Measurements from ENCODE around the gene VPS9D1. TPM values are rescaled to one million over a fixed set of nuclear protein-coding genes. Genes with fewer than 3 reads are reported as not detected.
"Not testable (repeated sequence)": the region's sequence is repeated elsewhere in the genome, so short reads cannot be mapped to it uniquely, and the experiment has no call there.

VPS9D1 gene
- total RNA-seq, 4 donors from 2014 or later: 5.8 to 9.8 (median 7.0) TPM

DNA sequence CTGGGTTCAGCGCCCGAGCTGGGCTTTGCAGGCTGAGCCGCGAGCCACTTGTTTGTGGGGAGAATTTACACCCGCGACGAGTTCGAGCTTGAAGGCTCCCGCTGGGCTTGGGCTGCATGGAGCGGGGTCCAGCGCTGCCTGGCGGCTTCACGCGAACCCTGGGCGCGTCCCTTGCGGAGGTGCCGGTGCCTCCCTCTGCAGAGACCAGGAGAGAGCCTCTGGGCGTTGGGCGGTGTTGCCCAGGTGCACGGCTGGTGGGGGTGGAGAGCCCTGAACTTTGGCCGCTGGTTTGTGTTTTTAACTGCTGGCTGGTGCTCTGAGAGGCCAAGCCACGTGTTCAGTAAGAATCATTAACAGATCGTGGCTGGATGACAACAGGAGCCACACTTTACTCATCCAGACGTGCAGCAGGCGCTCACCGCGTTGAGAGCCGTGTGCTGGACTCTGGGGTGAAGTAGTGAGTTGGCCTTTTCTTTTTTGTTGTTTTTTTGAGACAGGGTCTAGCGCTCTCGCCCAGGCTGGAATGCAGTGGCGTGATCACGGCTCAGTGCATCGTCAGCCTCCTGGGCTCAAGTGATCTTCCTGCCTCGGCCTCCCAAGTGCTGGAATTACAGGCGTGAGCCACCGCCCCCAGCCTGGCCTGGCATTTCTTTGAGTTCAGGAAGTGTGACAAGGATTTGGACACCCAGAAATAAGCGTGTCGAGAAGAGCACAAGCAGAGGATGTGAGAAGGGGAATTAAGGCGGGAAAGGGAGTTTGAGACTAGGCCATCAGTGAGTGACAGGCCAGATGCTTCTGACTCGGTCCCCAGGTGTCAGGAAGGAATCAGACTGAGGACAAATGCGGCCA, 33.4 kb downstream of the VPS9D1 start:
- peak overlapping the region; percentile 71 for H3K4me3 ChIP-seq (ENCODE audit: low read depth, poor library complexity, severe bottlenecking)
- 7 to 17% methylated on average over 28 to 38 of the region's 42 CpGs for WGBS, 2 donors
- DNase-seq (ENCODE audit: low spot score in 2 of 2): no peak
- intact Hi-C loops (cut with DNase I; ENCODE audit: low total_unique reads): no loop called here
- TF ChIP-seq, protein P1, sequence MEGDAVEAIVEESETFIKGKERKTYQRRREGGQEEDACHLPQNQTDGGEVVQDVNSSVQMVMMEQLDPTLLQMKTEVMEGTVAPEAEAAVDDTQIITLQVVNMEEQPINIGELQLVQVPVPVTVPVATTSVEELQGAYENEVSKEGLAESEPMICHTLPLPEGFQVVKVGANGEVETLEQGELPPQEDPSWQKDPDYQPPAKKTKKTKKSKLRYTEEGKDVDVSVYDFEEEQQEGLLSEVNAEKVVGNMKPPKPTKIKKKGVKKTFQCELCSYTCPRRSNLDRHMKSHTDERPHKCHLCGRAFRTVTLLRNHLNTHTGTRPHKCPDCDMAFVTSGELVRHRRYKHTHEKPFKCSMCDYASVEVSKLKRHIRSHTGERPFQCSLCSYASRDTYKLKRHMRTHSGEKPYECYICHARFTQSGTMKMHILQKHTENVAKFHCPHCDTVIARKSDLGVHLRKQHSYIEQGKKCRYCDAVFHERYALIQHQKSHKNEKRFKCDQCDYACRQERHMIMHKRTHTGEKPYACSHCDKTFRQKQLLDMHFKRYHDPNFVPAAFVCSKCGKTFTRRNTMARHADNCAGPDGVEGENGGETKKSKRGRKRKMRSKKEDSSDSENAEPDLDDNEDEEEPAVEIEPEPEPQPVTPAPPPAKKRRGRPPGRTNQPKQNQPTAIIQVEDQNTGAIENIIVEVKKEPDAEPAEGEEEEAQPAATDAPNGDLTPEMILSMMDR (IDR thresholded peaks at IDR 0.05): no peak
- no peak for TF ChIP-seq POLR2A (IDR thresholded peaks at IDR 0.05)

DNA sequence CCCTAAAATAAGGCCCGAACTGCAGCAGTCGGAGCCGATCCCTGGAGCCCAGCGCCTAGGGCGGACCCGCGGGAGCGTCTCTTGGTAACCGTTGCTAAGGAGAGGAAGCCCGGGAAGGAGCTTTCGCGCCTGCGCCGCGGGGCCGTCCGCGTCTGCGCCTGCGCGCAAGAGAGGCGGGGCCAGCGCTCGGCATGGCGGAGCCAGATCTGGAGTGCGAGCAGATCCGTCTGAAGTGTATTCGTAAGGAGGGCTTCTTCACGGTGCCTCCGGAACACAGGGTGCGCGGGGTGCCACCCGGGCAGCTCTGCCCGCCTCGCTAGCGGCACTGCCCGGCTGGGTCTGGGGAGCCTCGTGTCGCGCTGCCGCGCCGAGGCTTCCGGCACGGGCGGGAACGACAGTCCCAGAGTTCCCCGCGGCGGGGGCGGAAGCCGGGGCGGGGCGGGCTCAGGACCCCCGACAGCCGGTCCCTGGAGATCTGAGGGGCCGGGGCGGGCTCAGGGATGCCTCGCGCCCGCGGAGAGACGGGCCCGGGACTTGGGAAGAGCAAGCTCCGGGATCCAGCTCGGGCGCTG, 34.1 kb downstream of the VPS9D1 start, which contains the start of gene CDK10:
CDK10 (plus strand) TSS at position 170 of the 572 bp plus-strand sequence; CDS start at position 192, 22 bp downstream.
- TF ChIP-seq, protein P1 (IDR thresholded peaks at IDR 0.05): no peak
- TF ChIP-seq POLR2A (IDR thresholded peaks at IDR 0.05): no peak
- peak within 1 kb of the TSS; percentile 71 for H3K4me3 ChIP-seq (ENCODE audit: low read depth, poor library complexity, severe bottlenecking)
- intact Hi-C loops (cut with DNase I; ENCODE audit: low total_unique reads): no loop called here
- WGBS, 2 donors: 0 to 2% methylated on average over 18 to 47 of the region's 67 CpGs
- DNase-seq (ENCODE audit: low spot score in 2 of 2): peak; percentile 86 to 96

DNA sequence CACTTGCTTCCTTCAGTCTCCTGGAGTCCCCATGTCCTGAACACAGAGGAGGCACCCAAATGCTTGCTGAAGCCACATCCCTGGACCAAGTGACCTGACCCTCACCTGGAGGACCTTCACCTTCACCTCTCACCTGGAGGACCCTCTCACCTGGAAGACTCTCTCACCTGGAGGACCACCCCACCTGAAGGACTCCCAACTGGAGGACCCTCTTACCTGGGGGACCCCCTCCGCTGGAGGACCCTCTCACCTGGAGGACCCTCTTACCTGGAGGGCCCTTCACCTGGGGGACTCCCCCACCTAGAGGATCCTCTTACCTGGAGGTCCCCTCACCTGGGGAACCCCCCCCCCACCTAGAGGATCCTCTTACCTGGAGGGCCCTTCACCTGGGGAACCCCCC, 34.8 kb downstream of the VPS9D1 start:
- no peak overlapping the region for H3K4me3 ChIP-seq (ENCODE audit: low read depth, poor library complexity, severe bottlenecking)
- TF ChIP-seq, protein P1 (IDR thresholded peaks at IDR 0.05): no peak
- no peak for TF ChIP-seq POLR2A (IDR thresholded peaks at IDR 0.05)
- DNase-seq (ENCODE audit: low spot score in 2 of 2): no peak
- intact Hi-C loops (cut with DNase I; ENCODE audit: low total_unique reads): no loop called here
- 79 to 94% methylated on average over 1 of the region's 1 CpG for WGBS, 2 donors

DNA sequence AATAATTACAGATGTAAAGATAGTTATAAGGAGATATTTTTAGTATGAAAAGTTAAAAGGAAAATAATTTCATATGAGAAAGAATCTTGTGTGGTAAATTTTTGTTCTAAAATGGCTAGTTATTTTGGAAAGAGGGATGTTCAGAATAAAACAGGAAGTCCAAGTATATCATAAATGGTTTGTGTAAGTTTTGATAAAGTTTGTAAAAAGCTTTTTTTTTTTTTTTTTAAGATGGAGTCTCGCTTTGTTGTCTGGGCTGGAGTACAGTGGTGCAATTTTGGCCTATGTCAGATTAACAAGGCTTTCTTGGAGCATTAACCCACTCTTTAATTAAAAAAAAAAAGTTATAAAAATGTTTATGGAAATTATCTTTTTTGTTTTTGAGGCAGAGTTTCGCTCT, 42.4 kb downstream of the VPS9D1 start:
- no peak overlapping the region for H3K4me3 ChIP-seq (ENCODE audit: low read depth, poor library complexity, severe bottlenecking)
- TF ChIP-seq, protein P1 (IDR thresholded peaks at IDR 0.05): no peak
- no peak for TF ChIP-seq POLR2A (IDR thresholded peaks at IDR 0.05)
- intact Hi-C loops (cut with DNase I; ENCODE audit: low total_unique reads): no loop called here
- no peak for DNase-seq (ENCODE audit: low spot score in 2 of 2)
- 96 to 99% methylated on average over 2 of the region's 2 CpGs for WGBS, 2 donors

DNA sequence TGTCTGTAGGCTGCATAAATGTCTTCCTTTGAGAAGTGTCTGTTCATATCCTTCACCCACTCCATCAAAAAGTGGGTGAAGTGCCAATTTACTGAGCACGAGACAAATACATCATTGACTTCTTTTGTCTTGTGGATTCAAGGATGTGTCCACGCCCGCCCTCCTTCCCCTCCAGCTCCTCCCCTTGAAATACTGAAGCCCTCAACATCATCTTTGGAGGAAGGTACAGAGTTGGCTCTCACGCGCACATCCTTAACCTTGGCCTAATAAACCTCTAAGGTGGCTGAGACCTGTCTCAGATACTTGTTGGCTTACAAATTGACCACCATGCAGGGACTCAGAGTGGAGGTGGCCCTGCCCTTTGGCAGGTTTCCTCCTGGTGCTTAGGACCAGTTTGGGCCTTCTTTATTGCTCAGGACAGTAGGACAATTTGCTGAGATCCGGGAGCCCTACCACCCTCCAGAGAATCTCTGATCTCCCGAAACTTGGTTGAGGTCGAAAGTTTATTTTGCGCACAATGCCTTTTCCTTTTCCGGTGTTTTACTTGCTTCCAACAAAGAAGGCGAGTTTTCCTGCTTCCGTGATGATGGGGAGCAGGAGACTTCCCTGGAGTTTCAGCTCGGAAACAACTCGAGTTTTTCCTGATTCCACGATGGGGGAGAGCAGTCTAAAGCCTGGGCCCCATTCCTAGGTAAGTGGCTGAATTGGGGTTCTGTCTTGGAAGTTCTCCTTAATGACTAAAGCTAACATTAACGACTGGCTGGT, 48.3 kb downstream of the VPS9D1 start:
- DNase-seq (ENCODE audit: low spot score in 2 of 2): no peak
- TF ChIP-seq POLR2A (IDR thresholded peaks at IDR 0.05): no peak
- TF ChIP-seq, protein P1 (IDR thresholded peaks at IDR 0.05): no peak
- H3K4me3 ChIP-seq (ENCODE audit: low read depth, poor library complexity, severe bottlenecking): no peak overlapping the region
- intact Hi-C loops (cut with DNase I; ENCODE audit: low total_unique reads): no loop called here
- 87 to 88% methylated on average over 16 of the region's 16 CpGs for WGBS, 2 donors

DNA sequence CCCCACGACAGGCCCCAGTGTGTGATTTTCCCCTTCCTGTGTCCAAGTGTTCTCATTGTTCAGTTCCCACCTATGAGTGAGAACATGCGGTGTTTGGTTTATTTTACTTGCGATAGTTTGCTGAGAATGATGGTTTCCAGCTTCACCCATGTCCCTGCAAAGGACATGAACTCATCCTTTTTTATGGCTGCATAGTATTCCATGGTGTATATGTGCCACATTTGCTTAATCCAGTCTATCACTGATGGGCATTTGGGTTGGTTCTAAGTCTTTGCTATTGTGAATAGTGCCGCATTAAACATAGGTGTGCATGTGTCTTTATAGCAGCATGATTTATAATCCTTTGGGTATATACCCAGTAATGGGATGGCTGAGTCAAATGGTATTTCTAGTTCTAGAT, 49.1 kb downstream of the VPS9D1 start:
- DNase-seq (ENCODE audit: low spot score in 2 of 2); intact Hi-C loops (cut with DNase I; ENCODE audit: low total_unique reads); H3K4me3 ChIP-seq (ENCODE audit: low read depth, poor library complexity, severe bottlenecking): not testable (repeated sequence)
- WGBS, 2 donors: 95 to 97% methylated on average over 4 of the region's 4 CpGs

Data from lower leg skin (tissue), 4 donors.